Loucy (cell line): ENCODE data around the gene DHFR.

Experiments used
- CTCF ChIP-seq: fragments of 200-600 bp; sonication (generic); conservative IDR thresholded peaks from 2 replicates; pipeline ENCODE4 v1.5.1; 2014; ENCODE audit warnings: mild to moderate bottlenecking, antibody characterized with exemption, low read length
- EZH2phosphoT487 ChIP-seq: fragments of 200-600 bp; IDR thresholded peaks from 2 replicates; pipeline ENCODE4 v1.6.1; 2018; ENCODE audit warnings: antibody characterized with exemption, mild to moderate bottlenecking, moderate library complexity, borderline replicate concordance

- TF ChIP-seq CTCF (no peak), EZH2phosphoT487 (no peak)
These were observed 64.0 kb downstream of the DHFR start for GRCh38 chr5:80590766-80591165.
